HepG2 (cell line): ENCODE data around the gene XPOT. TPM values are rescaled to one million over a fixed set of nuclear protein-coding genes. Genes with fewer than 3 reads are reported as not detected.

Source experiments
- ATRX ChIP-seq: sonication (generic); formaldehyde crosslinking; IDR thresholded peaks from 2 replicates; pipeline ENCODE4 v1.4.0; 2020; ENCODE audit warnings: missing genetic modification reagents, borderline replicate concordance
- FOSL2 ChIP-seq: sonication (generic); formaldehyde crosslinking; IDR thresholded peaks from 2 replicates; pipeline ENCODE4 v1.4.0; 2020; ENCODE audit warnings: missing genetic modification reagents
- JUNB ChIP-seq: sonication (generic); formaldehyde crosslinking; IDR thresholded peaks from 2 replicates; pipeline ENCODE4 v1.8.0; 2022; ENCODE audit warnings: missing genetic modification reagents, mild to moderate bottlenecking, borderline replicate concordance
- MAFG ChIP-seq: sonication (generic); formaldehyde crosslinking; IDR thresholded peaks from 2 replicates; pipeline ENCODE4 v1.5.1; 2020; ENCODE audit warnings: mild to moderate bottlenecking, missing genetic modification reagents
- NR1H2 ChIP-seq: sonication (generic); formaldehyde crosslinking; IDR thresholded peaks from 2 replicates; pipeline ENCODE4 v1.8.1; 2022; ENCODE audit warnings: low read depth, missing genetic modification reagents, borderline replicate concordance
- RARA ChIP-seq: IDR thresholded peaks from 2 replicates; pipeline ENCODE4 v1.6.1; 2016; ENCODE audit warnings: missing genetic modification reagents, missing compliant biosample characterization
- RFXAP ChIP-seq: sonication (generic); formaldehyde crosslinking; IDR thresholded peaks from 2 replicates; pipeline ENCODE4 v1.4.0; 2020; ENCODE audit warnings: missing genetic modification reagents, borderline replicate concordance
- RNF2 ChIP-seq: fragments of 450-650 bp; conservative IDR thresholded peaks from 2 replicates; pipeline ENCODE4 v1.6.1; 2016; ENCODE audit warnings: low read depth
- SNAI1 ChIP-seq: sonication (generic); formaldehyde crosslinking; IDR thresholded peaks from 2 replicates; pipeline ENCODE4 v1.5.0; 2020; ENCODE audit warnings: mild to moderate bottlenecking, missing genetic modification reagents, borderline replicate concordance
- TBP ChIP-seq: sonication (generic); formaldehyde crosslinking; IDR thresholded peaks from 2 replicates; pipeline ENCODE4 v1.5.0; 2020; ENCODE audit warnings: missing genetic modification reagents
- ZEB1 ChIP-seq: IDR thresholded peaks from 2 replicates; pipeline ENCODE4 v1.6.1; 2012; ENCODE audit warnings: mild to moderate bottlenecking, low read depth, inconsistent platforms; ENCODE audit not compliant: insufficient replicate concordance
- ZFAT ChIP-seq: sonication (generic); formaldehyde crosslinking; conservative IDR thresholded peaks from 2 replicates; pipeline ENCODE4 v1.8.1; 2023; ENCODE audit warnings: missing genetic modification reagents, inconsistent platforms
- ZFP82 ChIP-seq: sonication (generic); formaldehyde crosslinking; IDR thresholded peaks from 2 replicates; pipeline ENCODE4 v1.5.1; 2020; ENCODE audit warnings: mild to moderate bottlenecking, missing genetic modification reagents, borderline replicate concordance
- ZNF124 ChIP-seq: sonication (generic); formaldehyde crosslinking; IDR thresholded peaks from 2 replicates; pipeline ENCODE4 v1.4.0; 2020; ENCODE audit warnings: missing genetic modification reagents
- ZNF430 ChIP-seq: sonication (generic); formaldehyde crosslinking; IDR thresholded peaks from 2 replicates; pipeline ENCODE4 v1.9.0; 2021; ENCODE audit warnings: mild to moderate bottlenecking, missing genetic modification reagents
- ZNF674 ChIP-seq: sonication (generic); formaldehyde crosslinking; IDR thresholded peaks from 2 replicates; pipeline ENCODE4 v1.5.0; 2020; ENCODE audit warnings: low read depth, mild to moderate bottlenecking, missing genetic modification reagents
- ZNF891 ChIP-seq: sonication (generic); formaldehyde crosslinking; IDR thresholded peaks from 2 replicates; pipeline ENCODE4 v1.5.0; 2020; ENCODE audit warnings: mild to moderate bottlenecking, missing genetic modification reagents
- ZSCAN9 ChIP-seq: IDR thresholded peaks from 2 replicates; pipeline ENCODE4 v1.6.1; 2016; ENCODE audit warnings: borderline replicate concordance
- polyA plus RNA-seq, 8 experiments: library from polyadenylated mRNA; depleted of rRNA in 3 of 8; stranded (reverse) in 7 of 8; unstranded in 1 of 8; fragments of >200 nt; fragmentation: Illumina TruSeq in 4 of 8; extraction: Trizol in 4 of 8; gene quantifications; 2 replicates each; pipeline versions ENCODE4 v1.2.1 to v1.2.3, GENCODE V29; 2011 to 2016; ENCODE audit warnings: low read depth in 4 of 8, missing spikeins in 1 of 8, mixed read lengths in 1 of 8; ENCODE audit not compliant: insufficient read depth in 1 of 8
- total RNA-seq, 5 experiments: library from RNA; depleted of rRNA; stranded (reverse); fragments of >200 nt; fragmentation: Illumina TruSeq; extraction: Trizol; gene quantifications; 2 replicates each; pipeline ENCODE4 v1.2.3, GENCODE V29; 2016; ENCODE audit warnings: low read depth in 1 of 5
- TF ChIP-seq, protein P1 (sequence below): sonication (generic); formaldehyde crosslinking; IDR thresholded peaks from 2 replicates; pipeline ENCODE4 v1.5.0; 2020; ENCODE audit warnings: mild to moderate bottlenecking, missing genetic modification reagents, borderline replicate concordance
- TF ChIP-seq, protein P2 (sequence below): sonication (generic); formaldehyde crosslinking; IDR thresholded peaks from 2 replicates; pipeline ENCODE4 v1.8.1; 2023; ENCODE audit warnings: mild to moderate bottlenecking, missing genetic modification reagents
- TF ChIP-seq, protein P3 (sequence below): sonication (generic); formaldehyde crosslinking; IDR thresholded peaks from 2 replicates; pipeline ENCODE4 v1.4.0; 2020; ENCODE audit warnings: mild to moderate bottlenecking, missing genetic modification reagents
- TF ChIP-seq, protein P4 (sequence below): sonication (generic); formaldehyde crosslinking; IDR thresholded peaks from 2 replicates; pipeline ENCODE4 v1.8.1; 2023; ENCODE audit warnings: mild to moderate bottlenecking, missing genetic modification reagents, borderline replicate concordance

Gene XPOT
- total and polyA plus RNA-seq, 2 of the 13 experiments (the other 11 are each of a cell fraction or from before 2014, with no cell fraction given) = 93.8 to 102 TPM

DNA sequence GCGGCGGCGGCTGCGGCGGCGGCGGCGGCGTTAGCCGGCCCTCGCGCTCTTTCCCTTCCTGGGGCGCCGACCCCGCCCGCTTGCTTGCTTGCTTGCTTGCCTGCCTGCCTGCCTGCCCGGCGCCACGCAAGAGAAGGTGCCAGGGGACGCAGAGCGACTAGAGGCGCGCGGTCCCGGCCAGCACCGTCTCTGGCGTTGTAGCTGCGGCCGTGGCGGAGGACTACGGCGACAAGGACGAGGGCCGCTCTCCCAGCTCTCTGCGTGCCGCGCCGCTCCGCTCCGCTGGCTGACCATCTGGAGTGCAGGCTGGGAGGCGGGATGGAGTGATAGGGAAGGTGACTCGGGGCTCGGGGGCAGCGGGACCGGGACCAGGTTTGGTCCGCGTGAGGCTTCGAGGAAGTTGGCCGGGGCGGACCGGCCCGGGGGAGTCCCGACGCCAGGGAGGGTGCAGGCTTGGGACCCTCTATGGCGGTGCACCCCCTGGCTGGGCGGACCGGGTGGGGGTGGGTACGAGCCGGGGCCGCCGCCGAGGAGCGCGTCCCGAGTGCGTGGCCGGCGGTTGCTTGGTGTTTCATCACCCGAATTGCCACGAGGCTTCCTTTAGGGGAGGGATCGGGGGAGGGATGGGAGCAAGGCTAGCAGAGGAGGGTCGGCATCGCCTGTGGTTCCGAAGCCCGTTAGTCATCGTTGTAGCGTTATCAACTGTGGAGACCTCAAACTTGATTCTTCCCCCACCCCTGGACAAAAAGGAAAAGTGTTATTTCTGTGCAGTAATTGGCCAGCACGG is 471 bp downstream of the XPOT start (continued):
- TF ChIP-seq NR1H2 (CRISPR knock-in tag) = peak; percentile 21; the same call in 1 of the 2 replicates
- no peak; the same call in 1 of the 2 replicates for TF ChIP-seq RARA (CRISPR knock-in tag)
- TF ChIP-seq FOSL2 (CRISPR knock-in tag) = peak; percentile 56
- no peak for TF ChIP-seq SNAI1 (CRISPR knock-in tag)
- no peak for TF ChIP-seq ZFAT (CRISPR knock-in tag)
- TF ChIP-seq ZNF891 (CRISPR knock-in tag) = peak; percentile 82; the same call in 1 of the 2 replicates
- no peak for TF ChIP-seq ATRX (CRISPR knock-in tag)
- TF ChIP-seq ZFP82 (CRISPR knock-in tag) = no peak
- peak; percentile 79; the same call in 1 of the 2 replicates for TF ChIP-seq MAFG (CRISPR knock-in tag)
- TF ChIP-seq, protein P1, sequence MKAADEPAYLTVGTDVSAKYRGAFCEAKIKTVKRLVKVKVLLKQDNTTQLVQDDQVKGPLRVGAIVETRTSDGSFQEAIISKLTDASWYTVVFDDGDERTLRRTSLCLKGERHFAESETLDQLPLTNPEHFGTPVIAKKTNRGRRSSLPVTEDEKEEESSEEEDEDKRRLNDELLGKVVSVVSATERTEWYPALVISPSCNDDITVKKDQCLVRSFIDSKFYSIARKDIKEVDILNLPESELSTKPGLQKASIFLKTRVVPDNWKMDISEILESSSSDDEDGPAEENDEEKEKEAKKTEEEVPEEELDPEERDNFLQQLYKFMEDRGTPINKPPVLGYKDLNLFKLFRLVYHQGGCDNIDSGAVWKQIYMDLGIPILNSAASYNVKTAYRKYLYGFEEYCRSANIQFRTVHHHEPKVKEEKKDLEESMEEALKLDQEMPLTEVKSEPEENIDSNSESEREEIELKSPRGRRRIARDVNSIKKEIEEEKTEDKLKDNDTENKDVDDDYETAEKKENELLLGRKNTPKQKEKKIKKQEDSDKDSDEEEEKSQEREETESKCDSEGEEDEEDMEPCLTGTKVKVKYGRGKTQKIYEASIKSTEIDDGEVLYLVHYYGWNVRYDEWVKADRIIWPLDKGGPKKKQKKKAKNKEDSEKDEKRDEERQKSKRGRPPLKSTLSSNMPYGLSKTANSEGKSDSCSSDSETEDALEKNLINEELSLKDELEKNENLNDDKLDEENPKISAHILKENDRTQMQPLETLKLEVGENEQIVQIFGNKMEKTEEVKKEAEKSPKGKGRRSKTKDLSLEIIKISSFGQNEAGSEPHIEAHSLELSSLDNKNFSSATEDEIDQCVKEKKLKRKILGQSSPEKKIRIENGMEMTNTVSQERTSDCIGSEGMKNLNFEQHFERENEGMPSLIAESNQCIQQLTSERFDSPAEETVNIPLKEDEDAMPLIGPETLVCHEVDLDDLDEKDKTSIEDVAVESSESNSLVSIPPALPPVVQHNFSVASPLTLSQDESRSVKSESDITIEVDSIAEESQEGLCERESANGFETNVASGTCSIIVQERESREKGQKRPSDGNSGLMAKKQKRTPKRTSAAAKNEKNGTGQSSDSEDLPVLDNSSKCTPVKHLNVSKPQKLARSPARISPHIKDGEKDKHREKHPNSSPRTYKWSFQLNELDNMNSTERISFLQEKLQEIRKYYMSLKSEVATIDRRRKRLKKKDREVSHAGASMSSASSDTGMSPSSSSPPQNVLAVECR (CRISPR knock-in tag) = peak; percentile 83; the same call in 1 of the 2 replicates
- no peak for TF ChIP-seq ZSCAN9 (CRISPR knock-in tag)
- no peak for TF ChIP-seq RFXAP (CRISPR knock-in tag)
- TF ChIP-seq, protein P2, sequence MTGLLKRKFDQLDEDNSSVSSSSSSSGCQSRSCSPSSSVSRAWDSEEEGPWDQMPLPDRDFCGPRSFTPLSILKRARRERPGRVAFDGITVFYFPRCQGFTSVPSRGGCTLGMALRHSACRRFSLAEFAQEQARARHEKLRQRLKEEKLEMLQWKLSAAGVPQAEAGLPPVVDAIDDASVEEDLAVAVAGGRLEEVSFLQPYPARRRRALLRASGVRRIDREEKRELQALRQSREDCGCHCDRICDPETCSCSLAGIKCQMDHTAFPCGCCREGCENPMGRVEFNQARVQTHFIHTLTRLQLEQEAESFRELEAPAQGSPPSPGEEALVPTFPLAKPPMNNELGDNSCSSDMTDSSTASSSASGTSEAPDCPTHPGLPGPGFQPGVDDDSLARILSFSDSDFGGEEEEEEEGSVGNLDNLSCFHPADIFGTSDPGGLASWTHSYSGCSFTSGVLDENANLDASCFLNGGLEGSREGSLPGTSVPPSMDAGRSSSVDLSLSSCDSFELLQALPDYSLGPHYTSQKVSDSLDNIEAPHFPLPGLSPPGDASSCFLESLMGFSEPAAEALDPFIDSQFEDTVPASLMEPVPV = 0 out of 2 replicates have a peak, but pooled peaks have one; percentile 34
- TF ChIP-seq TBP (CRISPR knock-in tag) = no peak
- TF ChIP-seq JUNB (CRISPR knock-in tag) = no peak
- TF ChIP-seq ZEB1 = no peak
- TF ChIP-seq ZNF124 (CRISPR knock-in tag) = no peak
- peak; percentile 31; the same call in 1 of the 2 replicates for TF ChIP-seq ZNF430
- TF ChIP-seq, protein P3, sequence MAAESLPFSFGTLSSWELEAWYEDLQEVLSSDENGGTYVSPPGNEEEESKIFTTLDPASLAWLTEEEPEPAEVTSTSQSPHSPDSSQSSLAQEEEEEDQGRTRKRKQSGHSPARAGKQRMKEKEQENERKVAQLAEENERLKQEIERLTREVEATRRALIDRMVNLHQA = peak; percentile 100
- no peak for TF ChIP-seq ZNF674 (CRISPR knock-in tag)
- TF ChIP-seq, protein P4, sequence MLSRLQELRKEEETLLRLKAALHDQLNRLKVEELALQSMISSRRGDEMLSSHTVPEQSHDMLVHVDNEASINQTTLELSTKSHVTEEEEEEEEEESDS = no peak
- TF ChIP-seq RNF2 = 0 out of 2 replicates have a peak, but pooled peaks have one; percentile 52
